HG03060 (cell line): ENCODE results near the gene KLK15.

Experiments used
- ATAC-seq: cut with Tn5 transposase; IDR thresholded peaks from one replicate; pipeline ENCODE4 v1.9.1; 2021; ENCODE audit warnings: low read depth, moderate number of reproducible peaks; ENCODE audit not compliant: unreplicated experiment

The KLK15 gene

DNA sequence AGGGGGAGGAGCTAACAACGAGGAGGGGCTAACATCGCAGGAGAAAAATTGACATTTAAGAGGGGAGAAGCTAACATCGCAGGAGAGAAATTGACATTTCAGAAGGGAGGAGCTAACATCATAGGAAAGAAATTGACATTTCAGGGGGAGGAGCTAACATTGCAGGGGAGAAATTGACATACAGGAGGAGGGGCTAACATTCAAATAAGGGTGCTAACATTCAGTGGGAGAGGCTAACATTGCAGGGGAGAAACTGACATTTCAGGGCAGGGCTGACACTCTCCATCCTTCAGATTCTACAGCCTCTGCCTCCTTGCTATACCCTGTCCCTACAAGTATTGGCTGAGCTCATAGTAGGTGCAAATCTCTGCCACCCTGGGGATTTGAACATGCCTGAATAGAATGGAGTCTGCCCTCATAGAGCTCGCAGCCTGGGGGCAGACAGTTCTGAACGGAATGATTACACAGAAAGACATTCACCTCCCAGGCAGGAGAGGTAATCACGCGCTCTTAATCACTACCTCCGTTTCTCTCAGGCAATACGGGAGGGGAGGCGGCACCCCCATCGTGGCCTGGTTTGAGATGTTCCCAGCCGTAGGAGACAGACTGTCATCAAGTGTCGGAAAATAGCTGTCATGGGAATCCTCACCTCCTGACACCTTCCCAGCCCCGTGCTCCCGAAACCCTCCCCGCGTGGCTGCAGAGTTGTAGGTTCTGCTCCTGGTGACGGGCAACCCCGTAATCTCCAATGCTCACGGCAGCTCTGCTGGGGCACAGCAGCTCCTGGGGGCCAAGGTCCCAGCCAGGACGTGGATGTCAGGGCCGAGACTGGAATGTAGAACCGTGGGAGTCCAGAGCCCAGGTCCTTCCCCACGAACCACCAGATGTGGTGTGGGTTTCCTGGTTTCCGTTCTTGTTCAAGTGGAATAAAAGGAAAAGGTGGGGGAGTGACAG, 53.6 kb downstream of the KLK15 start:
- ATAC-seq = no peak

DNA sequence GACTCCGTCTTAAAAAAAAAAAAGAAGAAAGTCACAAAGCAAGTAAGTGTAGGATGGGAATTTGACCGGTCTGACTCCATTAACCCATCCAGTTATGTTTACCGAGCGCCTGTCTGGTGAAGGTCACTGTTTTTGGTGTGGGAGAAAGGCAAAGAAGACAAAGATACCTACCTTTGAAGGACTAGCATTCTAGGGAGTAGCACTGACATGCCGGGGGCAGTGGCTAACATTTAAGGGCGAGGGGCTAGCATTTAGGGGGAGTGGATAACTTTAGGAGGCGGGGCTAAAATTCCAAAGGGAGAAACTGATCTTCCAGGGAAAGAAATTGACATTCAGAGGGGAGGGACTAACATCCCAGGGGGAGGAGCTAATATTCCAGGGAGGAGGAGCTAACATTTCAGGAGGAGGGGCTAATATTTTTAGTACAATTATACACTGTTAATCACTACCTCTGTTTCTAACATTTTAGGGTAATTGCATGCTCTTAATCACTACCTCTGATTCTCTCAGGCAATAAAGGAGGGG, 54.4 kb downstream of the KLK15 start:
- ATAC-seq = no peak

DNA sequence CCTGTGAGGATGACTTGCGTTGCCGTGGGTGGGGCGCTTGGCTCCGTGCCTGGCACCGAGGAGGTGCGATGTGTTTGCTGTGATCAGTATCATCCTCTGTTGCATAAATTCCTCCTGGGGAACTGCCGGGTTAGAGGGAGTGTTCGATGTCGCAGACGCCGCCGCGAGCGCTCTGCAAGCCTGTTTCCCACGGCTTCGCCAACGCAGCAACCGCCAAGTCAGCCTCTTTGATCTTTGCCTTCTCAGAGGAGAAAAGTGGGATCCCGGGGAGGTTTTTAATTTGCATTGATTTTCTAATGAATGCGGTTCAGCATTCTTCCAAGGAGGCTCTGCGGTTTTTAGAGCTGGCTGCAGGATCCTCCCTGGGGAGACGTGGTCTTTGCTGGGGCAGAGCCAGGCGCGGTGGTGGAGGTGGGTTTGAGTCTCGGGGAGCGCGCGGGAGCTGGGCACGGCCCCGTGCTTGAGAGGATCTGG, 55.5 kb downstream of the KLK15 start:
- ATAC-seq = no peak

DNA sequence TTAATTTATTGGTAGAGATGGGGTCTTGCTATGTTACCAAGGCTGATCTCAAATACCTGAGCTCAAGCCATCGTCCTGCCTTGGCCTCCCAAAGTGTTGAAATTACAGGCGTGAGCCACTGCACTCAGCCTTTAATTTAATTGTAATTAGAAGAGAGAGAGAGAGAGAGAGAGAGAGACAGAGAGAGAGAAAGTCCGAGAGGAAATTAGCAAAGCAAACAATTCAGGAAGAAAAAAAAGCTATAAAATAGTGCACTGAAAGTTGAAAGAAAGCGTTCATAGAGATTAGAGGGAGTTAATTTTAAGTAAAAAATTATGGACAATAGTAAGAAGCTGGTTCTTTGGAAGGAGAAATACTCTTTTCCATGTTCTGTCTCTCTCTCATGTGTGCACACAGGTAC, 56.1 kb downstream of the KLK15 start:
- ATAC-seq = no peak

DNA sequence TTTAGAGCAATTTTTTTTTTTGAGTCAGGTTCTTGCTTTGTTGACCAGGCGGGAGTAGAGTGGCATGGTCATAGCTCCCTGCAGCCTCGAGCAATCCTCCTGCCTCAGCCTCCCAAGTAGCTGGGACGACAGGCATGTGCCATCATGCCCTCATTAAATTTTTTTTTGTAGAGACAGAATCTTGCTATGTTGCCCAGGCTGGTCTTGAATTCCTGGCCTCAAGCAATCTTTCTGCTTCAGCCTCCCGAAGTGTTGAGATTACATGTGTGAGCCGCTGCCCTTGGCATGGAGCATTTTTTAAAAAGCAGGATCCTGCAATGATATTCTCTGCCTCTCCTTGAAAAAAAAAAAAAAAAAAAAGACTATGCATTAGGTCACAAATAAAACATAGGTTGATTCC, 57.2 kb downstream of the KLK15 start:
- no peak for ATAC-seq
